SH-SY5Y (cell line): ENCODE measurements around the gene MPV17L2.

Source experiments
- GATA2 ChIP-seq: IDR thresholded peaks from 2 replicates; pipeline ENCODE4 v1.6.1; 2011; ENCODE audit warnings: mild to moderate bottlenecking, low read depth, low read length
- GATA3 ChIP-seq: IDR thresholded peaks from 2 replicates; pipeline ENCODE4 v1.6.1; 2011; ENCODE audit warnings: low read depth, mild to moderate bottlenecking, low read length, moderate library complexity

DNA sequence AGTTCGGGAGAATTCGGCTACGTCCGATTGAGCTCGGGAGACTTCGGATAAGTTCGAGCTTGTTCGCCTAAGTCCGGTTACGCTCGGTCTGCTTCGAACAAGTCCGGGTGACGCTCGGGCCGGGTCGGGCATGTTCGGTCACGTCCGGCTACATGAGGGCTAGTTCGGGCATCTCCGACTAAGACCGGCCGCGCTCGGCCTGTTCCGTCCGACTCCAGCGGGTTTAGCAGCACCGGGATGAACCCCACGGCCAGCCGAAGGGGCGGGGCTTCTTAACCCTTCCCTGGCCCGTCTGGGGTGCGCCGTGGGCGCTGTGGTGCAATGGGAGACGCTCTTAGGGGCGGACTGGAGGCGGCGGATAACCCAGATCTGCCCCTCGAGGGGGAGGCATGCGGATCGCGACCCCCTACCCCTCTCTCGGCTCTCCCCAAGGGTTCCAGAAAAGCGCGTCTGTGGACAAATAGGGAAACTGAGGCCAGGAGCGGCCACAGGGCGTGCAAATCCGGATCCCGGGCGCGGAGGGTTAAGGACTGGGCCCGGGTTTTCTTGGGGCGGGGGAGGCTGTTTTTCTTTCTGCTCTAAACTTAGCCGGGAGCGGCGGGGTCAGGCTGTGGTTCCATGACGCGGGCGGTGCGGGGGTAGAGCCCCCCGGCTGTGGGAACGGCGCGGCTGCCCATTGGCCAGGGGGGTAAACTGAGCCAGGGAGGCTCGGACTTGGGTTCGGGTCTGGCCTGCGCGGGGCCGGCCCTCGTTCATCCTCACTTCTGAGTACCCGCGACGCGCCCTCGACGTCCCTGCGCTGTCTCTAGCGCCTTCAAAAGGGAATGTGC, 31.7 kb downstream of the MPV17L2 start:
- no peak for TF ChIP-seq GATA2
- TF ChIP-seq GATA3 = no peak
